GM23338 (cell line): Measurements from ENCODE around the gene PER3. TPM values are rescaled to one million over a fixed set of nuclear protein-coding genes. Genes with fewer than 3 reads are reported as not detected.

Source experiments
- ATAC-seq: fragments of 200-7000 bp; cut with Tn5 transposase; 3 replicates; pipeline ENCODE4 v1.9.1; 2020
- DNase-seq: peaks from one replicate; pipeline ENCODE4 v3.0.0-alpha.2; 2015; ENCODE audit warnings: low spot score
- H2AFZ ChIP-seq: fragments of 200-600 bp; sonication (generic); 2 replicates; pipeline ENCODE4 v1.8.0; 2016; ENCODE audit warnings: antibody characterized with exemption, mild to moderate bottlenecking, moderate library complexity
- H3F3A ChIP-seq: fragments of 200-600 bp; sonication (generic); replicated peaks from 2 replicates; pipeline ENCODE4 v1.8.0; 2017; ENCODE audit warnings: antibody characterized with exemption, mixed run types, low read depth
- H3K27ac ChIP-seq: fragments of 200-600 bp; sonication (generic); 2 replicates; pipeline ENCODE4 v1.6.1; 2016; ENCODE audit warnings: low read depth
- H3K27me3 ChIP-seq: fragments of 200-600 bp; sonication (generic); 2 replicates; pipeline ENCODE4 v1.8.0; 2016; ENCODE audit warnings: mild to moderate bottlenecking, mixed run types, moderate library complexity; ENCODE audit not compliant: insufficient read depth
- H3K36me3 ChIP-seq: fragments of 200-600 bp; sonication (generic); 2 replicates; pipeline ENCODE4 v1.8.0; 2016; ENCODE audit warnings: mild to moderate bottlenecking; ENCODE audit not compliant: insufficient read depth
- H3K4me1 ChIP-seq: fragments of 200-600 bp; sonication (generic); 2 replicates; pipeline ENCODE4 v1.8.0; 2016; ENCODE audit warnings: mild to moderate bottlenecking, moderate library complexity; ENCODE audit not compliant: insufficient read depth
- H3K4me2 ChIP-seq: fragments of 200-600 bp; sonication (generic); 2 replicates; pipeline ENCODE4 v1.7.1; 2017; ENCODE audit warnings: mixed run types
- H3K4me3 ChIP-seq: fragments of 200-600 bp; sonication (generic); 2 replicates; pipeline ENCODE4 v1.6.1; 2016; ENCODE audit warnings: mixed run types
- H3K79me2 ChIP-seq: fragments of 200-600 bp; sonication (generic); replicated peaks from 2 replicates; pipeline ENCODE4 v1.8.0; 2017; ENCODE audit warnings: mild to moderate bottlenecking; ENCODE audit not compliant: insufficient read depth
- H3K9me2 ChIP-seq: fragments of 200-600 bp; sonication (generic); 2 replicates; pipeline ENCODE4 v1.8.0; 2017; ENCODE audit not compliant: insufficient read depth
- H4K20me1 ChIP-seq: fragments of 200-600 bp; sonication (generic); replicated peaks from 2 replicates; pipeline ENCODE4 v1.8.0; 2017; ENCODE audit warnings: mild to moderate bottlenecking; ENCODE audit not compliant: insufficient read depth
- H3K27ac Mint-ChIP-seq: 2 replicates; pipeline ENCODE4 v1.8.0; 2020; ENCODE audit warnings: inconsistent platforms, mild to moderate bottlenecking, moderate library complexity, mixed read lengths
- H3K27me3 Mint-ChIP-seq: 3 replicates; pipeline ENCODE4 v1.8.0; 2022; ENCODE audit warnings: low read depth, mild to moderate bottlenecking, moderate library complexity, mixed read lengths, inconsistent platforms; ENCODE audit not compliant: insufficient read depth, poor library complexity
- H3K36me3 Mint-ChIP-seq: 3 replicates; pipeline ENCODE4 v1.8.0; 2021; ENCODE audit warnings: low read depth, mild to moderate bottlenecking, inconsistent platforms, moderate library complexity, mixed read lengths
- H3K4me1 Mint-ChIP-seq: 3 replicates; pipeline ENCODE4 v1.8.0; 2020; ENCODE audit warnings: mild to moderate bottlenecking, inconsistent platforms, mixed read lengths
- H3K4me3 Mint-ChIP-seq: 3 replicates; pipeline ENCODE4 v1.8.0; 2021; ENCODE audit warnings: moderate library complexity, mild to moderate bottlenecking, inconsistent platforms, mixed read lengths
- H3K9me3 Mint-ChIP-seq: 3 replicates; pipeline ENCODE4 v1.8.0; 2020; ENCODE audit warnings: moderate library complexity, mild to moderate bottlenecking, inconsistent platforms, mixed read lengths
- CREB1 ChIP-seq: fragments of 250-450 bp; sonication (Bioruptor Pico); IDR thresholded peaks from 2 replicates; pipeline ENCODE4 v1.5.0; 2020; ENCODE audit warnings: low read depth, mild to moderate bottlenecking, moderate library complexity
- CTCF ChIP-seq, 2 experiments: fragments of 200-600 bp in 1 of 2; sonication (generic) in 1 of 2; conservative IDR thresholded peaks; 2 replicates each; pipeline versions ENCODE4 v1.5.1 to v1.6.1; 2016 to 2017; ENCODE audit warnings: antibody characterized with exemption in 2 of 2, low read depth in 2 of 2, mild to moderate bottlenecking in 2 of 2, moderate library complexity in 1 of 2
- EZH2 ChIP-seq: fragments of 200-600 bp; sonication (generic); IDR thresholded peaks from one replicate; pipeline ENCODE4 v1.8.0; 2017; ENCODE audit warnings: antibody characterized with exemption, mild to moderate bottlenecking, low read depth; ENCODE audit not compliant: unreplicated experiment
- EZH2phosphoT487 ChIP-seq: fragments of 200-600 bp; sonication (generic); IDR thresholded peaks from one replicate; pipeline ENCODE4 v1.8.1; 2018; ENCODE audit warnings: antibody characterized with exemption; ENCODE audit not compliant: unreplicated experiment
- JUNB ChIP-seq: IDR thresholded peaks from one replicate; pipeline ENCODE4 v1.6.1; 2016; ENCODE audit warnings: antibody characterized with exemption; ENCODE audit not compliant: unreplicated experiment
- NANOG ChIP-seq: IDR thresholded peaks from 2 replicates; pipeline ENCODE4 v1.6.1; 2016; ENCODE audit warnings: antibody characterized with exemption, borderline replicate concordance
- POLR2AphosphoS5 ChIP-seq: IDR thresholded peaks from 2 replicates; pipeline ENCODE4 v1.6.1; 2016; ENCODE audit warnings: antibody characterized with exemption, low read depth
- STAT1 ChIP-seq: IDR thresholded peaks from one replicate; pipeline ENCODE4 v1.6.1; 2016; ENCODE audit warnings: antibody characterized with exemption; ENCODE audit not compliant: unreplicated experiment
- ZNF114 ChIP-seq: fragments of 250-450 bp; sonication (Bioruptor Pico); IDR thresholded peaks from 2 replicates; pipeline ENCODE4 v1.5.0; 2020; ENCODE audit warnings: mild to moderate bottlenecking, moderate library complexity
- ZNF331 ChIP-seq: fragments of 250-450 bp; sonication (Bioruptor Pico); IDR thresholded peaks from 2 replicates; pipeline ENCODE4 v1.5.0; 2020; ENCODE audit warnings: low read depth, mild to moderate bottlenecking, moderate library complexity
- polyA plus RNA-seq: library from polyadenylated mRNA; unstranded; fragments of >200 nt; fragmentation: Nextera tagmentation; extraction: Ambion mirVana; gene quantifications from 2 replicates; pipeline ENCODE4 v1.2.1, GENCODE V29; 2016
- total RNA-seq: library from RNA; depleted of rRNA; stranded (reverse); fragments of >200 nt; shearing (Covaris generic); gene quantifications from 2 replicates; pipeline ENCODE4 v1.2.3, GENCODE V29; 2014
- TF ChIP-seq, protein P1 (sequence below): IDR thresholded peaks from one replicate; pipeline ENCODE4 v1.6.1; 2018; ENCODE audit warnings: antibody characterized with exemption; ENCODE audit not compliant: unreplicated experiment
- TF ChIP-seq, protein P2 (sequence below): fragments of 250-450 bp; sonication (Bioruptor Pico); IDR thresholded peaks from 2 replicates; pipeline ENCODE4 v1.5.0; 2020; ENCODE audit warnings: mild to moderate bottlenecking, moderate library complexity
- TF ChIP-seq, protein P3 (sequence below): IDR thresholded peaks from 2 replicates; pipeline ENCODE4 v1.6.1; 2016; ENCODE audit warnings: antibody characterized with exemption

PER3 gene
- total and polyA plus RNA-seq, 2 experiments from 2014 or later = 6.1 to 16.4 TPM

GRCh38 chr1:7754234-7754633, 29.9 kb upstream of the PER3 start:
- Histone ChIP-seq H3K36me3 (no peaks in the 10 kb centered on the region), H3F3A (no peaks in the 10 kb centered on the region), H3K4me3 (no peak overlapping the region), H3K27ac (no peak overlapping the region), H4K20me1 (no peaks in the 10 kb centered on the region), H3K4me1 (peaks cover 11% of the 10 kb centered on the region), H3K27me3 (no peaks in the 10 kb centered on the region), H3K79me2 (no peaks in the 10 kb centered on the region), H2AFZ (no peak overlapping the region), H3K4me2 (no peak overlapping the region), H3K9me2 (no peaks in the 10 kb centered on the region)
- no peak for TF ChIP-seq STAT1
- TF ChIP-seq ZNF331 (CRISPR knock-in tag) = no peak
- TF ChIP-seq, protein P1, sequence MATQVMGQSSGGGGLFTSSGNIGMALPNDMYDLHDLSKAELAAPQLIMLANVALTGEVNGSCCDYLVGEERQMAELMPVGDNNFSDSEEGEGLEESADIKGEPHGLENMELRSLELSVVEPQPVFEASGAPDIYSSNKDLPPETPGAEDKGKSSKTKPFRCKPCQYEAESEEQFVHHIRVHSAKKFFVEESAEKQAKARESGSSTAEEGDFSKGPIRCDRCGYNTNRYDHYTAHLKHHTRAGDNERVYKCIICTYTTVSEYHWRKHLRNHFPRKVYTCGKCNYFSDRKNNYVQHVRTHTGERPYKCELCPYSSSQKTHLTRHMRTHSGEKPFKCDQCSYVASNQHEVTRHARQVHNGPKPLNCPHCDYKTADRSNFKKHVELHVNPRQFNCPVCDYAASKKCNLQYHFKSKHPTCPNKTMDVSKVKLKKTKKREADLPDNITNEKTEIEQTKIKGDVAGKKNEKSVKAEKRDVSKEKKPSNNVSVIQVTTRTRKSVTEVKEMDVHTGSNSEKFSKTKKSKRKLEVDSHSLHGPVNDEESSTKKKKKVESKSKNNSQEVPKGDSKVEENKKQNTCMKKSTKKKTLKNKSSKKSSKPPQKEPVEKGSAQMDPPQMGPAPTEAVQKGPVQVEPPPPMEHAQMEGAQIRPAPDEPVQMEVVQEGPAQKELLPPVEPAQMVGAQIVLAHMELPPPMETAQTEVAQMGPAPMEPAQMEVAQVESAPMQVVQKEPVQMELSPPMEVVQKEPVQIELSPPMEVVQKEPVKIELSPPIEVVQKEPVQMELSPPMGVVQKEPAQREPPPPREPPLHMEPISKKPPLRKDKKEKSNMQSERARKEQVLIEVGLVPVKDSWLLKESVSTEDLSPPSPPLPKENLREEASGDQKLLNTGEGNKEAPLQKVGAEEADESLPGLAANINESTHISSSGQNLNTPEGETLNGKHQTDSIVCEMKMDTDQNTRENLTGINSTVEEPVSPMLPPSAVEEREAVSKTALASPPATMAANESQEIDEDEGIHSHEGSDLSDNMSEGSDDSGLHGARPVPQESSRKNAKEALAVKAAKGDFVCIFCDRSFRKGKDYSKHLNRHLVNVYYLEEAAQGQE = no peak
- TF ChIP-seq, protein P2, sequence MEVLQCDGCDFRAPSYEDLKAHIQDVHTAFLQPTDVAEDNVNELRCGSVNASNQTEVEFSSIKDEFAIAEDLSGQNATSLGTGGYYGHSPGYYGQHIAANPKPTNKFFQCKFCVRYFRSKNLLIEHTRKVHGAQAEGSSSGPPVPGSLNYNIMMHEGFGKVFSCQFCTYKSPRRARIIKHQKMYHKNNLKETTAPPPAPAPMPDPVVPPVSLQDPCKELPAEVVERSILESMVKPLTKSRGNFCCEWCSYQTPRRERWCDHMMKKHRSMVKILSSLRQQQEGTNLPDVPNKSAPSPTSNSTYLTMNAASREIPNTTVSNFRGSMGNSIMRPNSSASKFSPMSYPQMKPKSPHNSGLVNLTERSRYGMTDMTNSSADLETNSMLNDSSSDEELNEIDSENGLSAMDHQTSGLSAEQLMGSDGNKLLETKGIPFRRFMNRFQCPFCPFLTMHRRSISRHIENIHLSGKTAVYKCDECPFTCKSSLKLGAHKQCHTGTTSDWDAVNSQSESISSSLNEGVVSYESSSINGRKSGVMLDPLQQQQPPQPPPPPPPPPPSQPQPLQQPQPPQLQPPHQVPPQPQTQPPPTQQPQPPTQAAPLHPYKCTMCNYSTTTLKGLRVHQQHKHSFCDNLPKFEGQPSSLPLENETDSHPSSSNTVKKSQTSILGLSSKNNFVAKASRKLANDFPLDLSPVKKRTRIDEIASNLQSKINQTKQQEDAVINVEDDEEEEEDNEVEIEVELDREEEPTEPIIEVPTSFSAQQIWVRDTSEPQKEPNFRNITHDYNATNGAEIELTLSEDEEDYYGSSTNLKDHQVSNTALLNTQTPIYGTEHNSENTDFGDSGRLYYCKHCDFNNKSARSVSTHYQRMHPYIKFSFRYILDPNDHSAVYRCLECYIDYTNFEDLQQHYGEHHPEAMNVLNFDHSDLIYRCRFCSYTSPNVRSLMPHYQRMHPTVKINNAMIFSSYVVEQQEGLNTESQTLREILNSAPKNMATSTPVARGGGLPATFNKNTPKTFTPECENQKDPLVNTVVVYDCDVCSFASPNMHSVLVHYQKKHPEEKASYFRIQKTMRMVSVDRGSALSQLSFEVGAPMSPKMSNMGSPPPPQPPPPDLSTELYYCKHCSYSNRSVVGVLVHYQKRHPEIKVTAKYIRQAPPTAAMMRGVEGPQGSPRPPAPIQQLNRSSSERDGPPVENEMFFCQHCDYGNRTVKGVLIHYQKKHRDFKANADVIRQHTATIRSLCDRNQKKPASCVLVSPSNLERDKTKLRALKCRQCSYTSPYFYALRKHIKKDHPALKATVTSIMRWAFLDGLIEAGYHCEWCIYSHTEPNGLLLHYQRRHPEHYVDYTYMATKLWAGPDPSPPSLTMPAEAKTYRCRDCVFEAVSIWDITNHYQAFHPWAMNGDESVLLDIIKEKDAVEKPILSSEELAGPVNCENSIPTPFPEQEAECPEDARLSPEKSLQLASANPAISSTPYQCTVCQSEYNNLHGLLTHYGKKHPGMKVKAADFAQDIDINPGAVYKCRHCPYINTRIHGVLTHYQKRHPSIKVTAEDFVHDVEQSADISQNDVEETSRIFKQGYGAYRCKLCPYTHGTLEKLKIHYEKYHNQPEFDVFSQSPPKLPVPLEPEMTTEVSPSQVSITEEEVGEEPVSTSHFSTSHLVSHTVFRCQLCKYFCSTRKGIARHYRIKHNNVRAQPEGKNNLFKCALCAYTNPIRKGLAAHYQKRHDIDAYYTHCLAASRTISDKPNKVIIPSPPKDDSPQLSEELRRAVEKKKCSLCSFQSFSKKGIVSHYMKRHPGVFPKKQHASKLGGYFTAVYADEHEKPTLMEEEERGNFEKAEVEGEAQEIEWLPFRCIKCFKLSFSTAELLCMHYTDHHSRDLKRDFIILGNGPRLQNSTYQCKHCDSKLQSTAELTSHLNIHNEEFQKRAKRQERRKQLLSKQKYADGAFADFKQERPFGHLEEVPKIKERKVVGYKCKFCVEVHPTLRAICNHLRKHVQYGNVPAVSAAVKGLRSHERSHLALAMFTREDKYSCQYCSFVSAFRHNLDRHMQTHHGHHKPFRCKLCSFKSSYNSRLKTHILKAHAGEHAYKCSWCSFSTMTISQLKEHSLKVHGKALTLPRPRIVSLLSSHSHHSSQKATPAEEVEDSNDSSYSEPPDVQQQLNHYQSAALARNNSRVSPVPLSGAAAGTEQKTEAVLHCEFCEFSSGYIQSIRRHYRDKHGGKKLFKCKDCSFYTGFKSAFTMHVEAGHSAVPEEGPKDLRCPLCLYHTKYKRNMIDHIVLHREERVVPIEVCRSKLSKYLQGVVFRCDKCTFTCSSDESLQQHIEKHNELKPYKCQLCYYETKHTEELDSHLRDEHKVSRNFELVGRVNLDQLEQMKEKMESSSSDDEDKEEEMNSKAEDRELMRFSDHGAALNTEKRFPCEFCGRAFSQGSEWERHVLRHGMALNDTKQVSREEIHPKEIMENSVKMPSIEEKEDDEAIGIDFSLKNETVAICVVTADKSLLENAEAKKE (CRISPR knock-in tag) = no peak
- TF ChIP-seq, protein P3, sequence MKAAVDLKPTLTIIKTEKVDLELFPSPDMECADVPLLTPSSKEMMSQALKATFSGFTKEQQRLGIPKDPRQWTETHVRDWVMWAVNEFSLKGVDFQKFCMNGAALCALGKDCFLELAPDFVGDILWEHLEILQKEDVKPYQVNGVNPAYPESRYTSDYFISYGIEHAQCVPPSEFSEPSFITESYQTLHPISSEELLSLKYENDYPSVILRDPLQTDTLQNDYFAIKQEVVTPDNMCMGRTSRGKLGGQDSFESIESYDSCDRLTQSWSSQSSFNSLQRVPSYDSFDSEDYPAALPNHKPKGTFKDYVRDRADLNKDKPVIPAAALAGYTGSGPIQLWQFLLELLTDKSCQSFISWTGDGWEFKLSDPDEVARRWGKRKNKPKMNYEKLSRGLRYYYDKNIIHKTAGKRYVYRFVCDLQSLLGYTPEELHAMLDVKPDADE = no peak
- no peak for TF ChIP-seq CREB1 (CRISPR knock-in tag)
- TF ChIP-seq NANOG = no peak
- TF ChIP-seq EZH2 = no peak
- no peak for TF ChIP-seq POLR2AphosphoS5
- no peak for TF ChIP-seq JUNB
- no peak for TF ChIP-seq CTCF (conservative IDR thresholded peaks at IDR 0.05; ENCODE audit: low read depth in 2 of 2)
- no peak for TF ChIP-seq ZNF114
- TF ChIP-seq EZH2phosphoT487 = no peak
- Mint-ChIP-seq H3K4me1 (peaks cover 26% of the 10 kb centered on the region), H3K4me3 (no peak overlapping the region), H3K36me3 (no peaks in the 10 kb centered on the region), H3K27ac (no peak overlapping the region), H3K9me3 (no peaks in the 10 kb centered on the region), H3K27me3 (no peaks in the 10 kb centered on the region)
- DNase-seq = no peak
- ATAC-seq = no peak
